ENCODE results near the gene CENPF. TPM values are rescaled to one million over a fixed set of nuclear protein-coding genes. Genes with fewer than 3 reads are reported as not detected.

The CENPF gene
- total RNA-seq, 3 donors from 2014 or later: 1.3 to 4.0 (median 1.9) TPM

- no peaks in the 10 kb centered on the region for H3K9me3 ChIP-seq
- no peaks in the 10 kb centered on the region for H3K36me3 ChIP-seq
- no peak overlapping the region for H3K27ac ChIP-seq
- H3K27me3 ChIP-seq: no peaks in the 10 kb centered on the region
- no peak for TF ChIP-seq POLR2AphosphoS5 (IDR thresholded peaks at IDR 0.05)
- no peak for TF ChIP-seq CTCF (IDR thresholded peaks at IDR 0.05)
- TF ChIP-seq POLR2A (IDR thresholded peaks at IDR 0.05): no peak
- intact Hi-C loops (cut with DNase I; ENCODE audit: low total_unique reads): no loop called here
- H3K4me1 ChIP-seq: peaks cover 0 to 3% of the 10 kb centered on the region in 2 donors
- DNase-seq (ENCODE audit: low spot score in 2 of 2): no peak
- H3K4me3 ChIP-seq: no peak overlapping the region
Measured at GRCh38 chr1:214566158-214567104, 36.6 kb upstream of the CENPF start.

GRCh38 chr1:214567481-214567980, 35.5 kb upstream of the CENPF start:
- Histone ChIP-seq H3K27me3 (no peaks in the 10 kb centered on the region), H3K4me1 (peaks cover 0 to 3% of the 10 kb centered on the region in 2 donors), H3K36me3 (no peaks in the 10 kb centered on the region), H3K27ac (no peak overlapping the region), H3K9me3 (no peaks in the 10 kb centered on the region), H3K4me3 (no peak overlapping the region)
- intact Hi-C loops (cut with DNase I; ENCODE audit: low total_unique reads): no loop called here
- no peak for DNase-seq (ENCODE audit: low spot score in 2 of 2)
- no peak for TF ChIP-seq POLR2AphosphoS5 (IDR thresholded peaks at IDR 0.05)
- TF ChIP-seq CTCF (IDR thresholded peaks at IDR 0.05): no peak
- no peak for TF ChIP-seq POLR2A (IDR thresholded peaks at IDR 0.05)

- Histone ChIP-seq H3K4me1 (peaks cover 0 to 3% of the 10 kb centered on the region in 2 donors), H3K27ac (peak overlapping the region in 1 of 2 donors; percentile 36), H3K27me3 (no peaks in the 10 kb centered on the region), H3K4me3 (no peak overlapping the region), H3K36me3 (no peaks in the 10 kb centered on the region), H3K9me3 (no peaks in the 10 kb centered on the region)
- TF ChIP-seq POLR2AphosphoS5 (IDR thresholded peaks at IDR 0.05): no peak
- TF ChIP-seq POLR2A (IDR thresholded peaks at IDR 0.05): no peak
- TF ChIP-seq CTCF (IDR thresholded peaks at IDR 0.05): no peak
- intact Hi-C loops (cut with DNase I; ENCODE audit: low total_unique reads): no loop called here
- DNase-seq (ENCODE audit: low spot score in 2 of 2): no peak
Measured at GRCh38 chr1:214568328-214568727, 34.7 kb upstream of the CENPF start.

- H3K4me1 ChIP-seq: peaks cover 0 to 3% of the 10 kb centered on the region in 2 donors
- intact Hi-C loops (cut with DNase I; ENCODE audit: low total_unique reads): no loop called here
Measured at GRCh38 chr1:214569357-214570004, 33.5 kb upstream of the CENPF start.

More at GRCh38 chr1:214569357-214570004, 33.5 kb upstream of the CENPF start:
- no peak for TF ChIP-seq POLR2AphosphoS5 (IDR thresholded peaks at IDR 0.05)
- no peak for TF ChIP-seq POLR2A (IDR thresholded peaks at IDR 0.05)
- no peak for TF ChIP-seq CTCF (IDR thresholded peaks at IDR 0.05)
- no peaks in the 10 kb centered on the region for H3K27me3 ChIP-seq
- no peaks in the 10 kb centered on the region for H3K9me3 ChIP-seq
- H3K27ac ChIP-seq: peak overlapping the region in 1 of 2 donors; percentile 8
- no peak overlapping the region for H3K4me3 ChIP-seq
- H3K36me3 ChIP-seq: no peaks in the 10 kb centered on the region
- DNase-seq (ENCODE audit: low spot score in 2 of 2): no peak
